Stimulated activated CD4-positive, alpha-beta T cell treated with anti-CD3 and anti-CD28 coated beads, Interleukin-12 subunit alpha, Interleukin-12 subunit beta, amount 100 ng/mL, for 48 hours (primary cell): Measurements from ENCODE around the gene LRRC4.

Source experiments
- DNase-seq, 3 donors: peaks; one replicate each; pipeline ENCODE4 v3.0.0-alpha.2; 2020; ENCODE audit warnings: low read depth in 2 of 3, low spot score in 1 of 3

LRRC4 gene

GRCh38 chr7:127981965-127982364 lies 49.3 kb downstream of the LRRC4 start:
- DNase-seq = no peak

- no peak for DNase-seq
These were observed 50.3 kb downstream of the LRRC4 start for GRCh38 chr7:127980901-127981300.

GRCh38 chr7:127979728-127980126 lies 51.5 kb downstream of the LRRC4 start:
- DNase-seq = no peak

- DNase-seq = no peak
These were observed 52.0 kb downstream of the LRRC4 start for GRCh38 chr7:127979113-127979727.

GRCh38 chr7:127978421-127978820 lies 52.8 kb downstream of the LRRC4 start:
- DNase-seq = no peak
